ENCODE measurements around the gene CDC45.

CDC45 gene

DNA sequence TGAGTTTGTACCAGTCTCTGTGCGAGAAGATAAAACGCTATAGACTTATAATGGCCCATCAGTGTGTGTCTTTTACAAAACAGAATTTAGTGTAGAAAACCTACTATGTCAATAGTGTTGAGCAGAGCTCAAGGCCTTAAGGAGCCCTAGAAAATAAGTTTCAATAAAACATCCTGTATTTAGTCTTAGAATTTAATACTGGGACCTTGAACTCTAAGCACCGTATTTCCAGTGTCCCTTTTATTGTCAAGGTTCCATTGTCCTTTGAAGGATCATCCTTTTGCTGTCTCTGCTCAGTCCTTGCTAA, 16.6 kb downstream of the CDC45 start:
- TF ChIP-seq CTCF (IDR thresholded peaks at IDR 0.05) = no peak
- Histone ChIP-seq H3K4me1 (ENCODE audit: control insufficient read depth in 1 of 2, insufficient read depth in 1 of 2, low read depth in 1 of 2, low read length in 1 of 2) (no peaks in the 10 kb centered on the region), H3K9me3 (no peaks in the 10 kb centered on the region), H3K27me3 (no peaks in the 10 kb centered on the region), H3K27ac (no peak overlapping the region), H3K36me3 (peaks cover 51% of the 10 kb centered on the region), H3K4me3 (ENCODE audit: low read depth in 1 of 2, low read length in 1 of 2) (no peak overlapping the region)

GRCh38 chr22:19497245-19497644, 17.5 kb downstream of the CDC45 start:
- Histone ChIP-seq H3K4me1 (ENCODE audit: control insufficient read depth in 1 of 2, insufficient read depth in 1 of 2, low read depth in 1 of 2, low read length in 1 of 2) (no peaks in the 10 kb centered on the region), H3K27me3 (no peaks in the 10 kb centered on the region), H3K27ac (no peak overlapping the region), H3K36me3 (peaks cover 51% of the 10 kb centered on the region), H3K9me3 (no peaks in the 10 kb centered on the region), H3K4me3 (ENCODE audit: low read depth in 1 of 2, low read length in 1 of 2) (no peak overlapping the region)
- no peak for TF ChIP-seq CTCF (IDR thresholded peaks at IDR 0.05)

GRCh38 chr22:19498154-19498865, 18.6 kb downstream of the CDC45 start:
- no peak overlapping the region for H3K4me3 ChIP-seq (ENCODE audit: low read depth in 1 of 2, low read length in 1 of 2)
- no peaks in the 10 kb centered on the region for H3K27me3 ChIP-seq
- TF ChIP-seq CTCF (IDR thresholded peaks at IDR 0.05) = no peak
- no peak overlapping the region for H3K27ac ChIP-seq
- H3K36me3 ChIP-seq = peaks cover 52% of the 10 kb centered on the region
- H3K4me1 ChIP-seq (ENCODE audit: control insufficient read depth in 1 of 2, insufficient read depth in 1 of 2, low read depth in 1 of 2, low read length in 1 of 2) = no peaks in the 10 kb centered on the region
- H3K9me3 ChIP-seq = no peaks in the 10 kb centered on the region

DNA sequence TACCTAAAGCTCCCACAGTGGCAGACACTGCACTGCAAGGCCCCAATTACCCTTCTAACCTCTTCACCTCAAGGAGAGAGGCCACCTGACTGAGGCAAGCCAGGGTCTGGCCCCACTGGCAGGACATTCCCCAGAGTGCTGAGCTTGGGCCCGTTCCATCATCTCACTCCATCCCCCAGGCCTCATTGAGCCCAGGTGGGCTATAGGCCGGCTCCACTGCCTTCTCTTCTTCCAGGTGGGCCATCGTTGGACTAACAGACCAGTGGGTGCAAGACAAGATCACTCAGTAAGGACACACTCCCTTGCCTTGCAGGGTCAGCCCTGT, 19.1 kb downstream of the CDC45 start:
- Histone ChIP-seq H3K36me3 (peaks cover 57% of the 10 kb centered on the region), H3K27me3 (no peaks in the 10 kb centered on the region), H3K4me1 (ENCODE audit: control insufficient read depth in 1 of 2, insufficient read depth in 1 of 2, low read depth in 1 of 2, low read length in 1 of 2) (no peaks in the 10 kb centered on the region), H3K9me3 (no peaks in the 10 kb centered on the region), H3K4me3 (ENCODE audit: low read depth in 1 of 2, low read length in 1 of 2) (no peak overlapping the region), H3K27ac (no peak overlapping the region)
- TF ChIP-seq CTCF (IDR thresholded peaks at IDR 0.05) = no peak

DNA sequence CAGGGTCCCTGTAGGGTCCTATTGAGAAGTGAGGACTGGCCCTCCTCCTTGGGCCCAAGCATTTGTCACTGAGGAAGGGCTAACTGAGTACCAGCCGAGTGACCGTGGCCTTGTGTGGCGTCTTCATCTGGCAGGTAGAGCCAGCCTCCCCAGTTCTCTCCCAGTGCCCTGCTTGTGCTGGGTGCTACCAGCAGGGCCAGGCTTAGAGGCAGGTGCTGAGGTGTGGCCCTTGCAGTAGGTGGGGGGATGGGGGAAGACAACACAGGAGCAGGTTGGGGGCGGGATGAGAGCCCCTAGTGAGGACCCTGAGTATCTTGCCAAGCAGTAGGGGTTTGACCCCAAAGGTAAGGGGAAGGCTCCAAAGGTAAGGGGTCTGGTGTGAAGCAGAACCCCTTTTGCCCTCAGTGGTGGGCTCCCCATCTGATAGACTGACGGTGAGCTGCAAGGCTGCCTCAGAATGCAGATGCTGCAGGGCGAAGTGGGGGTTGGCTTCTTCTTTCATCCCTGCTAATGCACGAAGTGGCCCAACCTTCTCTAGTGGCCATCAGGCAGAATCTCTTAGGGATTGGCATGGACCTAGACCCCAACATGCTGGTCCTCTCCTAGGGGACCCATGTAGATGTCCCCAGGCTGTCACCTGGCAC, 19.6 kb downstream of the CDC45 start:
- TF ChIP-seq CTCF (IDR thresholded peaks at IDR 0.05) = no peak
- no peaks in the 10 kb centered on the region for H3K27me3 ChIP-seq
- H3K4me3 ChIP-seq (ENCODE audit: low read depth in 1 of 2, low read length in 1 of 2) = no peak overlapping the region
- H3K36me3 ChIP-seq = peaks cover 54% of the 10 kb centered on the region
- no peak overlapping the region for H3K27ac ChIP-seq
- no peaks in the 10 kb centered on the region for H3K4me1 ChIP-seq (ENCODE audit: control insufficient read depth in 1 of 2, insufficient read depth in 1 of 2, low read depth in 1 of 2, low read length in 1 of 2)
- no peaks in the 10 kb centered on the region for H3K9me3 ChIP-seq

All from neutrophil (primary cell).